Small intestine (tissue), 7 donors: Measurements from ENCODE around the gene CHIA. TPM values are rescaled to one million over a fixed set of nuclear protein-coding genes. Genes with fewer than 3 reads are reported as not detected.

Experiments used
- DNase-seq, 2 donors: peaks; one replicate each; pipeline versions ENCODE4 v3.0.0 to v3.0.0-alpha.2; 2013
- FAIRE-seq: peaks from 2 replicates; lab custom pipeline; 2012; peaks lifted over from hg19 to GRCh38; lab: Jason Lieb, UNC
- H3K27ac ChIP-seq, 3 donors: one replicate each; pipeline ENCODE4 v1.5.1; 2013; ENCODE audit warnings: low read length in 2 of 3, mild to moderate bottlenecking in 2 of 3, control low read depth in 1 of 3, inconsistent platforms in 1 of 3, low read depth in 1 of 3, moderate library complexity in 1 of 3
- H3K27me3 ChIP-seq, 3 donors: one replicate each; pipeline ENCODE4 v1.6.1; 2013; ENCODE audit warnings: low read length in 3 of 3, inconsistent platforms in 1 of 3; ENCODE audit not compliant: control insufficient read depth in 3 of 3, insufficient read depth in 3 of 3
- H3K36me3 ChIP-seq, 3 donors: one replicate each; pipeline ENCODE4 v1.6.1; 2013; ENCODE audit warnings: low read length in 3 of 3, inconsistent platforms in 1 of 3, low read depth in 1 of 3, mild to moderate bottlenecking in 1 of 3, moderate library complexity in 1 of 3; ENCODE audit not compliant: control insufficient read depth in 3 of 3, insufficient read depth in 2 of 3
- H3K4me1 ChIP-seq, 3 donors: one replicate each; pipeline ENCODE4 v1.6.1; 2013; ENCODE audit warnings: low read length in 2 of 3, inconsistent platforms in 1 of 3, low read depth in 1 of 3, mild to moderate bottlenecking in 1 of 3, moderate library complexity in 1 of 3; ENCODE audit not compliant: control insufficient read depth in 3 of 3, insufficient read depth in 2 of 3
- H3K4me3 ChIP-seq, 3 donors: one replicate each; pipeline ENCODE4 v1.5.1; 2013; ENCODE audit warnings: low read length in 3 of 3, control low read depth in 1 of 3, inconsistent platforms in 1 of 3, low read depth in 1 of 3, mild to moderate bottlenecking in 1 of 3, moderate library complexity in 1 of 3
- H3K9me3 ChIP-seq, 2 donors: one replicate each; pipeline ENCODE4 v1.6.1; 2013; ENCODE audit warnings: low read depth in 1 of 2, low read length in 1 of 2; ENCODE audit not compliant: control insufficient read depth in 2 of 2, insufficient read depth in 1 of 2
- WGBS, 3 donors: extraction: QIAGEN DNeasy Blood & Tissue Kit; methylation state at CpG; one replicate each; pipeline ENCODE4 v1.1.7; 2013; 5-methylcytosine and 5-hydroxymethylcytosine counted together
- polyA plus RNA-seq, 4 donors: library from polyadenylated mRNA; stranded (reverse) in 3 of 4; unstranded in 1 of 4; fragments of 200-250 nt in 3 of 4; fragments of 120-200 nt in 1 of 4; gene quantifications; one replicate each; pipeline versions ENCODE4 v1.2.1 to v1.2.3, GENCODE V29; 2013
- donor health status: healthy with polysubstance abuse.
- donor health status: control.
- donor health status: control.
- donor health status: Bipolar disorder and iron deficiency.
- donor health status: healthy.

Gene CHIA
- polyA plus RNA-seq, 4 donors, result 0.15 to 0.54 TPM; not detected in 2

DNA sequence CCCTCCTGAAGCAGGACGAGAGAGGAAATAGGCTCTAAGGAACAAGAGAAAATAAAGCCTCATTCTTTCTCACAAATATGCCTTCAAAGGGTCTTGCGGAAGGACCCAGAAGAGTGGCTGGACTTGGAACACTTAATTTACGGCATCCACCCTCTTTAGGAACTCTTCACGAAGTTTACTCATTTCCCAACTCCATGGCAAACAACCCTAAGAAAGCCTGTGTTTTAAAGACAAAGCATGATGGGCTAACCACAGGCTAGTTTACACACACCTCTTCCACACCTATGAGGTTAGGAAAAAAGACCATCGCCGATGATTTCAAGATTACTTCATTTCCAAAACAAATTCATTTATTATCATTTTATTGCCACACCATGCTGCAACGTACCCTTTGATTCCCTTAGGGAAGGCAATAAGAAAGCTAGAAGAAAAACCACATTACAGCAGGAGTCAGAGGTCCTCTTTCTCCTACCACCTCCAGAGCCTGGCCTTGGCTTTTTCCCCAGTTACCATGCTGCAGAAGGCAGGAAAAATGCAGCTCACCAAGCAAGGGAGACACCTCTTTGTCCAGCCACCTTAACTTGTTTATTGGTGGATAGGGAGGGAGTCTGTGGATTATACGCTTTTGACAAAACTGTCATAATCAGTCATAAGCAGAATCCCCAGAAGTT lies 33.5 kb upstream of the CHIA start:
- Histone ChIP-seq H3K4me3 (no peak overlapping the region), H3K4me1 (no peaks in the 10 kb centered on the region), H3K36me3 (no peaks in the 10 kb centered on the region), H3K27ac (no peak overlapping the region), H3K9me3 (no peaks in the 10 kb centered on the region), H3K27me3 (peaks cover 0 to 7% (median 0%) of the 10 kb centered on the region in 3 donors)
- DNase-seq, result no peak
- 67 to 77% (median 71%) methylated on average over 8 of the region's 8 CpGs for WGBS, 3 donors
- no peak for FAIRE-seq

DNA sequence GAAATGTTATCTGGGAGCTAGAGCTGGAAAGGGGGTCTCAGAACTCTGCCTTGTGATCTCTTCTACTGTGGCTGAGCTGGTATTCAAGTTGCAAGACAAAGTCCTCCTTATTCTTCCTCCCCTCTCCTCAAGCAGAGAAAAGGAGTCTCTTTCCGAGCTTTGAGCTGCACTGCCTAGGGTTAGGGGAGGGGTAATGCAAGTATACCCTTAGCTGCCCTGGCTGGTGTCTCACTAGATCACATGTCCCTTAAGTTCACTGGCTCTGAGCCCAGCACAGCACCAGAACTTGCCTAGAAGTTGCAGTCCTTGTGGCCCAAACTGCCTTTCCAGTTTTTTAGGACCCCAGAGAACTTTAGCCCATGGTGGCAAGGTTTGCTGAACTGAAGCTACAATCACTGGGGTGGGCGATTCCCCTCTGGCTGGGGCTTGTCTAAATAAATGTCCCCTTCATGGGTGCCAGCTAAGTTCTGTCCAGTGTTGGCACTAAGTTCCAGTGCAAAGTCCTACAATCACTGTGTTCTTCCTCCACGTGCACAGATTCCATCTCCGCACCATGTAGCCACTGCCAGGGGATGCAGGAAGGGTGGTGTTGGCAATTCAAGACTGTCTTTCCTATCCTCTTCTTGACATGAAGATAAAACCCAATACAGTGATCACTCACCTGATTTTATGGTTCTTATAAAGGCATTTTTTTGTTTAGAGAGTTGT lies 22.7 kb upstream of the CHIA start:
- no peak overlapping the region for H3K27ac ChIP-seq
- no peak overlapping the region for H3K4me3 ChIP-seq
- FAIRE-seq (no peak), DNase-seq (no peak)
- H3K9me3 ChIP-seq, result peaks cover 0 to 6% of the 10 kb centered on the region in 2 donors
- H3K27me3 ChIP-seq, result peaks cover 5 to 41% (median 21%) of the 10 kb centered on the region in 3 donors
- 70 to 90% (median 70%) methylated on average over 4 of the region's 4 CpGs for WGBS, 3 donors
- no peaks in the 10 kb centered on the region for H3K36me3 ChIP-seq
- H3K4me1 ChIP-seq, result no peaks in the 10 kb centered on the region

- no peaks in the 10 kb centered on the region for H3K36me3 ChIP-seq
- H3K9me3 ChIP-seq, result peaks cover 0 to 6% of the 10 kb centered on the region in 2 donors
- DNase-seq (no peak), FAIRE-seq (no peak)
- 76 to 91% (median 86%) methylated on average over 4 of the region's 4 CpGs for WGBS, 3 donors
- no peaks in the 10 kb centered on the region for H3K4me1 ChIP-seq
- H3K4me3 ChIP-seq, result no peak overlapping the region
- H3K27ac ChIP-seq, result no peak overlapping the region
- H3K27me3 ChIP-seq, result peaks cover 5 to 41% (median 21%) of the 10 kb centered on the region in 3 donors
These were observed 20.7 kb upstream of the CHIA start for GRCh38 chr1:111269825-111270406.

DNA sequence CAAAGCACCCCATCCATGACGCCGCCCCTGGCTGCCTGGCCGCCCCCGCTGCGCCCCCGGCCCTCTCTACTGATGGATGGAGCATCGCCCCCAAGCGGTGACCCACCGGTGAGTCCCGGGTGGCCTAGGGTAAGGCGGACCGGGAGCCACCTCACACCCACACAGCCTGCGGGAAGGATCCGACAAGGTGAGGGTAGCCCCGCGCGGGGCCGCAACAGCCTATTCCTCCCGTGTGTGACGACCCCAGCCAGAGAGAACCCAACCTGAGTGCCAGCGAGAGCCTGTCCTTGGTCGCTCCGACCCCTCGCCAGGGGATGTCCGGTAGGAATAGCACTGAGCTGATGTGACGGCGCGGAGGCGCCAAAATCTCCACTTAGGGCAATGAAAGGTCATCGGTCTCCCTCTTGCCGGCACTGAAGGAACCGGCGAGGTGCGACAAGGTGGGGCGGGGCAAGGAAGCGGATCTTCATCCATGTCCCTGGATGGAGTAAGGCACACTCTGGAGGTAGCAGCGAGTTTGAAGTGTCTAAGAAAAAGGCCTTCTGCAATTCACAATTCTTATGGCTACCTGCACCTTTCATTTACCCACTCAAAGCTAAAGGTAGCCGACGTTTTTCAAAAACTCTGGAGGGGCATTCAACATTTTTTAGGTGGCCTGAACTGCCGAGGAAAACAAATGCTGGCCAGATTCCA lies 19.7 kb upstream of the CHIA start:
- 6 to 26% (median 19%) methylated on average over 39 to 40 of the region's 40 CpGs for WGBS, 3 donors
- Histone ChIP-seq H3K4me1 (no peaks in the 10 kb centered on the region), H3K4me3 (no peak overlapping the region), H3K27ac (no peak overlapping the region), H3K36me3 (no peaks in the 10 kb centered on the region), H3K27me3 (peaks cover 5 to 41% (median 21%) of the 10 kb centered on the region in 3 donors), H3K9me3 (peaks cover 0 to 6% of the 10 kb centered on the region in 2 donors)
- no peak for DNase-seq
- no peak for FAIRE-seq

GRCh38 chr1:111271464-111271801 lies 19.2 kb upstream of the CHIA start:
- no peaks in the 10 kb centered on the region for H3K4me1 ChIP-seq
- WGBS, 3 donors, result 19 to 33% (median 26%) methylated on average over 16 of the region's 16 CpGs
- H3K36me3 ChIP-seq, result no peaks in the 10 kb centered on the region
- FAIRE-seq (no peak), DNase-seq (no peak)
- peaks cover 0 to 6% of the 10 kb centered on the region in 2 donors for H3K9me3 ChIP-seq
- no peak overlapping the region for H3K4me3 ChIP-seq
- peaks cover 5 to 41% (median 21%) of the 10 kb centered on the region in 3 donors for H3K27me3 ChIP-seq
- no peak overlapping the region for H3K27ac ChIP-seq

DNA sequence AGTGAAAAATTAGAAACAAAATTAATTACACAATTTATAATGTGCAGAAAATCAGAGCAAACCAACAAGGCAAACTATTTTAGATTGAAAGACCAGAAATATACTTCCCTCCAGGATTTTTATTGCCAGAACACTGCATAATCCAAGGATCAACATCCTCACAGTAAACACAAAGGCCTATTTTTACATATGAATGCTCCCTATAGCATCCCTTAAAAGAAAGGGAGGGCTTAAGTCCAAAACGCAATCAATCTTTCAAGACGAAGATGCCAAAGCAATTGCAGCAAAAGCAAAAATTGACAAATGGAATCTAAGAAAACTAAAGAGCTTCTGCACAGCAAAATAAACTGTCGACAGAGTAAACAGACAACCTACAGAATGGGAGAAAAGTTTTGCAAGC lies 18.6 kb upstream of the CHIA start:
- DNase-seq (no peak), FAIRE-seq (no peak)
- Histone ChIP-seq H3K9me3 (peaks cover 0 to 6% of the 10 kb centered on the region in 2 donors), H3K27me3 (peaks cover 5 to 36% (median 21%) of the 10 kb centered on the region in 3 donors), H3K4me1 (no peaks in the 10 kb centered on the region), H3K4me3 (no peak overlapping the region), H3K36me3 (no peaks in the 10 kb centered on the region), H3K27ac (no peak overlapping the region)
- 56 to 70% (median 63%) methylated on average over 3 of the region's 3 CpGs for WGBS, 3 donors

DNA sequence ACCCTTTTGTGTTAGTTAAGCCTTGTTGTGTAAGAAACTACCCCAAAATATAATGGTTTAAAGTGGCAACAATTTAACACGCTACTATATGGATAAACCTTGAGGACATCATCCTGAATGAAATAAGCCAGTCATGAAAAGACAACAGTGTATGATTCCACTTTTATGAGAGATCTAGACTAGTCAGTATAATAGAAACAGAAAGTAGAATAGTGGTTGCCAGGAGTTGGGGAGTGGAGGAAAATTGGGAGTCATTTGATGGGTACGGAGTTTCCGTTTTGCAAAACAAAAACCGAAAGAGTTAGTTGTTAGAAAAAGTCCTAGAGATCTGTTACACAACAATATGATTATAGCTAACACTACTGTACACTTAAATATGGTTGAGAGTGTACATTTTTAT lies 16.0 kb upstream of the CHIA start:
- no peak for DNase-seq
- no peak for FAIRE-seq

DNA sequence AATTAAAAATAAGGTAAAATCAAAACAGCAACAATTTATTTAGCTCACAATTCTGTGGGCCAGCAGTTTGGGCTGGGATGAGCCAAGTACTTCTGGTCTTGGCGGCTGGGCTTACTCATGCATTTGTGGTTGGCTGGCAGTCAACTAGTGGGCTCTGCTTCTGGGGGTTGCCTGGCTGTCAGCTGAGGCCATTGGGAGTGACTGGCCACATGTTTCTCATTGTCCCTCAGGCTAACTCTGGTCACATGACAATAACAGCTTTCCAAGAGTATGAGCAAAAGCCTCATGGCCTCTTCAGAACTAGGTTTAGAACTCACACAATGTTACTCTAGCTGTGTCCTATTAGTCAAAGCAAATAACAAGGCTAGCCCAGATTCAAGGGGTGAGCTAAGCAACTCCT lies 15.6 kb upstream of the CHIA start:
- Histone ChIP-seq H3K27me3 (peaks cover 5 to 19% (median 17%) of the 10 kb centered on the region in 3 donors), H3K27ac (no peak overlapping the region), H3K4me1 (no peaks in the 10 kb centered on the region), H3K9me3 (peaks cover 3 to 6% of the 10 kb centered on the region in 2 donors), H3K4me3 (no peak overlapping the region), H3K36me3 (no peaks in the 10 kb centered on the region)
- FAIRE-seq (no peak), DNase-seq (no peak)
- WGBS, 3 donors, result 47 to 72% (median 68%) methylated on average over 1 of the region's 1 CpG

More for the DNA sequence above, 16.0 kb upstream of the CHIA start:
- Histone ChIP-seq H3K36me3 (no peaks in the 10 kb centered on the region), H3K27me3 (peaks cover 5 to 22% (median 18%) of the 10 kb centered on the region in 3 donors), H3K4me3 (no peak overlapping the region), H3K4me1 (no peaks in the 10 kb centered on the region), H3K9me3 (peaks cover 3 to 6% of the 10 kb centered on the region in 2 donors), H3K27ac (no peak overlapping the region)
- WGBS, 3 donors, result 58 to 69% (median 67%) methylated on average over 4 of the region's 4 CpGs
